ENCODE data around the gene CFAP74.
"Not testable (repeated sequence)": the region's sequence is repeated elsewhere in the genome, so short reads cannot be mapped to it uniquely, and the experiment has no call there.

Gene CFAP74

GRCh38 chr1:1895060-1895418 lies 108.5 kb downstream of the CFAP74 start:
- DNase-seq (ENCODE audit: low read depth, low spot score), result no peak

- no peak for DNase-seq (ENCODE audit: low read depth, low spot score)
Measured at GRCh38 chr1:1894354-1895059, 109.1 kb downstream of the CFAP74 start.

GRCh38 chr1:1893997-1894353 lies 109.6 kb downstream of the CFAP74 start:
- no peak for DNase-seq (ENCODE audit: low read depth, low spot score)

GRCh38 chr1:1893291-1893985 lies 110.1 kb downstream of the CFAP74 start:
- no peak for DNase-seq (ENCODE audit: low read depth, low spot score)

GRCh38 chr1:1892763-1893120 lies 110.8 kb downstream of the CFAP74 start:
- DNase-seq (ENCODE audit: low read depth, low spot score), result no peak

GRCh38 chr1:1892079-1892762 lies 111.4 kb downstream of the CFAP74 start:
- no peak for DNase-seq (ENCODE audit: low read depth, low spot score)

GRCh38 chr1:1891349-1892078 lies 112.1 kb downstream of the CFAP74 start:
- no peak for DNase-seq (ENCODE audit: low read depth, low spot score)

GRCh38 chr1:1890506-1891348 lies 112.9 kb downstream of the CFAP74 start, which contains the start of gene GNB1:
Gene GNB1, minus strand, starts transcription at chr1:1891087. Its CDS starts 65,634 bp downstream, at chr1:1825453.
- DNase-seq (ENCODE audit: low read depth, low spot score), result no peak

GRCh38 chr1:1889847-1890505 lies 113.6 kb downstream of the CFAP74 start:
- no peak for DNase-seq (ENCODE audit: low read depth, low spot score)

GRCh38 chr1:1889090-1889750 lies 114.4 kb downstream of the CFAP74 start:
- DNase-seq (ENCODE audit: low read depth, low spot score), result no peak

- DNase-seq (ENCODE audit: low read depth, low spot score), result not testable (repeated sequence)
Measured at GRCh38 chr1:1883890-1884289, 119.7 kb downstream of the CFAP74 start.

- DNase-seq (ENCODE audit: low read depth, low spot score), result no peak
Measured at GRCh38 chr1:1883092-1883873, 120.3 kb downstream of the CFAP74 start.

GRCh38 chr1:1881727-1882126 lies 121.9 kb downstream of the CFAP74 start:
- DNase-seq (ENCODE audit: low read depth, low spot score), result no peak

- DNase-seq (ENCODE audit: low read depth, low spot score), result no peak
Measured at GRCh38 chr1:1880617-1881312, 122.8 kb downstream of the CFAP74 start.

GRCh38 chr1:1879942-1880341 lies 123.6 kb downstream of the CFAP74 start:
- no peak for DNase-seq (ENCODE audit: low read depth, low spot score)

GRCh38 chr1:1877865-1878436 lies 125.6 kb downstream of the CFAP74 start:
- no peak for DNase-seq (ENCODE audit: low read depth, low spot score)

GRCh38 chr1:1876335-1876930 lies 127.2 kb downstream of the CFAP74 start:
- DNase-seq (ENCODE audit: low read depth, low spot score), result no peak

GRCh38 chr1:1875932-1876331 lies 127.7 kb downstream of the CFAP74 start:
- no peak for DNase-seq (ENCODE audit: low read depth, low spot score)
